H1 (cell line): ENCODE results near the gene CRYGN. TPM values are rescaled to one million over a fixed set of nuclear protein-coding genes. Genes with fewer than 3 reads are reported as not detected.

Source experiments
- CTCF ChIA-PET: fragments of 300-600 bp; sonication (Branson Sonifier 250); formaldehyde crosslinking; loops from one replicate; lab custom pipeline; 2021; ENCODE audit not compliant: partially characterized antibody; lab: Charles Lee
- POLR2A ChIA-PET: fragments of 300-600 bp; sonication (Branson Sonifier 250); formaldehyde crosslinking; loops from one replicate; lab custom pipeline; 2021; ENCODE audit warnings: inconsistent platforms; ENCODE audit not compliant: partially characterized antibody; lab: Charles Lee
- DNase-seq, 2 experiments: peaks; one replicate each; pipeline versions ENCODE4 v3.0.0 to v3.0.0-alpha.2; 2010 to 2022; ENCODE audit warnings: low spot score in 2 of 2, low read depth in 1 of 2, mixed read lengths in 1 of 2
- FAIRE-seq: peaks from 2 replicates; lab custom pipeline; 2011; peaks lifted over from hg19 to GRCh38; lab: Jason Lieb, UNC
- H2AFZ ChIP-seq: 2 replicates; pipeline ENCODE4 v1.8.1; 2012; ENCODE audit warnings: low read length, inconsistent platforms
- H2AK5ac ChIP-seq: 2 replicates; pipeline ENCODE4 v1.6.1; 2013; ENCODE audit warnings: low read depth, low read length
- H2BK120ac ChIP-seq: replicated peaks from 2 replicates; pipeline ENCODE3; 2013; ENCODE audit warnings: low read depth, low read length, inconsistent platforms
- H2BK12ac ChIP-seq: 2 replicates; pipeline ENCODE4 v1.6.1; 2013; ENCODE audit warnings: low read depth, low read length
- H2BK15ac ChIP-seq: 2 replicates; pipeline ENCODE4 v1.6.1; 2013; ENCODE audit warnings: low read length
- H2BK20ac ChIP-seq: 2 replicates; pipeline ENCODE4 v1.6.1; 2013; ENCODE audit warnings: low read length
- H2BK5ac ChIP-seq: 2 replicates; pipeline ENCODE4 v1.6.1; 2013; ENCODE audit warnings: low read depth, low read length
- H3K14ac ChIP-seq: 2 replicates; pipeline ENCODE4 v1.6.1; 2013; ENCODE audit warnings: inconsistent platforms; ENCODE audit not compliant: insufficient read length
- H3K18ac ChIP-seq: 2 replicates; pipeline ENCODE4 v1.6.1; 2013; ENCODE audit warnings: low read length; ENCODE audit errors: extremely low read depth
- H3K23ac ChIP-seq: 2 replicates; pipeline ENCODE4 v1.6.1; 2013; ENCODE audit warnings: inconsistent platforms; ENCODE audit not compliant: insufficient read length
- H3K23me2 ChIP-seq: 2 replicates; pipeline ENCODE4 v1.6.1; 2013; ENCODE audit warnings: low read depth, low read length
- H3K27ac ChIP-seq: 2 replicates; pipeline ENCODE4 v1.6.1; 2011; ENCODE audit warnings: low read depth, low read length, inconsistent platforms
- H3K27me3 ChIP-seq, 4 experiments: replicated peaks in 1 of 4; 1 replicate in 1 of 4; 2 replicates in 3 of 4; pipeline versions ENCODE4 v1.6.1 to v1.8.1; 2011 to 2013; ENCODE audit warnings: low read length in 3 of 4, mild to moderate bottlenecking in 3 of 4, inconsistent platforms in 2 of 4, mixed read lengths in 2 of 4, moderate library complexity in 1 of 4; ENCODE audit not compliant: control insufficient read depth in 3 of 4, insufficient read depth in 3 of 4; ENCODE audit errors: extremely low read depth in 1 of 4
- H3K36me3 ChIP-seq, 4 experiments: 2 replicates each; pipeline versions ENCODE4 v1.6.1 to v1.8.1; 2011 to 2013; ENCODE audit warnings: mild to moderate bottlenecking in 4 of 4, low read length in 3 of 4, moderate library complexity in 2 of 4, control low read depth in 1 of 4, inconsistent platforms in 1 of 4; ENCODE audit not compliant: insufficient read depth in 4 of 4, control insufficient read depth in 2 of 4
- H3K4ac ChIP-seq: replicated peaks from 2 replicates; pipeline ENCODE3; 2013; ENCODE audit warnings: low read length, low read depth, mixed read lengths, inconsistent platforms; ENCODE audit not compliant: insufficient read length
- H3K4me1 ChIP-seq, 4 experiments: replicated peaks in 1 of 4; 1 replicate in 1 of 4; 2 replicates in 3 of 4; pipeline versions ENCODE4 v1.6.1 to v1.8.1; 2011 to 2013; ENCODE audit warnings: low read length in 3 of 4, inconsistent platforms in 2 of 4, mixed read lengths in 1 of 4; ENCODE audit not compliant: insufficient read depth in 4 of 4, control insufficient read depth in 3 of 4
- H3K4me2 ChIP-seq, 2 experiments: 2 replicates each; pipeline versions ENCODE4 v1.6.1 to v1.8.1; 2011 to 2013; ENCODE audit warnings: low read depth in 2 of 2, low read length in 2 of 2, control low read depth in 1 of 2, inconsistent platforms in 1 of 2, mild to moderate bottlenecking in 1 of 2; ENCODE audit not compliant: insufficient read depth in 1 of 2
- H3K4me3 ChIP-seq, 4 experiments: fragments of 200-600, 300-600 bp in 1 of 4; sonication (generic), shearing (Covaris generic), sonication (Bioruptor Twin) in 1 of 4; 2 replicates each; pipeline versions ENCODE4 v1.5.1 to v1.8.1; 2011 to 2016; ENCODE audit warnings: low read length in 4 of 4, low read depth in 3 of 4, control low read depth in 2 of 4, inconsistent platforms in 2 of 4, mild to moderate bottlenecking in 2 of 4, mixed read lengths in 1 of 4, moderate library complexity in 1 of 4; ENCODE audit not compliant: insufficient read depth in 2 of 4; ENCODE audit errors: extremely low read depth in 1 of 4
- H3K56ac ChIP-seq: replicated peaks from 2 replicates; pipeline ENCODE3; 2013; ENCODE audit warnings: low read depth, mild to moderate bottlenecking, mixed read lengths, low read length, inconsistent platforms; ENCODE audit not compliant: insufficient read length
- H3K79me1 ChIP-seq: 2 replicates; pipeline ENCODE4 v1.6.1; 2013; ENCODE audit warnings: low read depth, low read length, control low read depth
- H3K79me2 ChIP-seq, 2 experiments: 2 replicates each; pipeline versions ENCODE4 v1.6.1 to v1.8.1; 2012 to 2013; ENCODE audit warnings: low read length in 2 of 2, mild to moderate bottlenecking in 2 of 2, inconsistent platforms in 1 of 2; ENCODE audit not compliant: insufficient read depth in 2 of 2, control insufficient read depth in 1 of 2
- H3K9ac ChIP-seq, 4 experiments: replicated peaks in 1 of 4; 1 replicate in 1 of 4; 2 replicates in 3 of 4; pipeline versions ENCODE4 v1.6.1 to v1.8.1; 2011 to 2013; ENCODE audit warnings: low read depth in 3 of 4, low read length in 3 of 4, control low read depth in 2 of 4, mild to moderate bottlenecking in 2 of 4, moderate library complexity in 2 of 4, inconsistent platforms in 1 of 4; ENCODE audit errors: extremely low read depth in 1 of 4
- H3K9me3 ChIP-seq, 2 experiments: 2 replicates each; pipeline versions ENCODE4 v1.6.1 to v1.8.1; 2012 to 2013; ENCODE audit warnings: mild to moderate bottlenecking in 2 of 2, moderate library complexity in 2 of 2, control low read depth in 1 of 2, inconsistent platforms in 1 of 2, low read depth in 1 of 2, low read length in 1 of 2, mixed read lengths in 1 of 2; ENCODE audit not compliant: insufficient read depth in 2 of 2
- H4K20me1 ChIP-seq, 2 experiments: replicated peaks in 1 of 2; 2 replicates each; pipeline versions ENCODE3 to v1.8.1; 2011 to 2013; ENCODE audit warnings: inconsistent platforms in 2 of 2, low read length in 2 of 2, mild to moderate bottlenecking in 1 of 2; ENCODE audit not compliant: insufficient read depth in 2 of 2, control insufficient read depth in 1 of 2
- H4K5ac ChIP-seq: 2 replicates; pipeline ENCODE4 v1.6.1; 2013; ENCODE audit warnings: low read length, low read depth, mixed read lengths, inconsistent platforms; ENCODE audit not compliant: insufficient read length
- H4K8ac ChIP-seq: 2 replicates; pipeline ENCODE4 v1.8.0; 2013; ENCODE audit warnings: mild to moderate bottlenecking, moderate library complexity, low read length, inconsistent platforms; ENCODE audit not compliant: insufficient read depth; ENCODE audit errors: extremely low read depth
- H4K91ac ChIP-seq: replicated peaks from 2 replicates; pipeline ENCODE3; 2013; ENCODE audit warnings: low read length, mixed read lengths, inconsistent platforms; ENCODE audit not compliant: insufficient read length
- CBX5 ChIP-seq: fragments of 300-800, 300-1000 bp; sonication (generic); IDR thresholded peaks from 2 replicates; pipeline ENCODE4 v1.7.1; 2016; ENCODE audit warnings: antibody characterized with exemption, low read length, low read depth
- E2F6 ChIP-seq: IDR thresholded peaks from 2 replicates; pipeline ENCODE4 v1.6.1; 2012; ENCODE audit warnings: inconsistent platforms
- EGR1 ChIP-seq: IDR thresholded peaks from 2 replicates; pipeline ENCODE4 v1.6.1; 2011; ENCODE audit warnings: low read depth, low read length, borderline replicate concordance
- FOSL1 ChIP-seq: IDR thresholded peaks from 2 replicates; pipeline ENCODE4 v1.6.1; 2011; ENCODE audit warnings: mild to moderate bottlenecking, low read depth, low read length, moderate library complexity; ENCODE audit not compliant: insufficient read depth
- HDAC2 ChIP-seq, 2 experiments: fragments of 300-600 bp in 1 of 2; sonication (generic) in 1 of 2; IDR thresholded peaks; 2 replicates each; pipeline ENCODE4 v1.6.1; 2011 to 2012; ENCODE audit warnings: low read depth in 2 of 2, low read length in 2 of 2, mild to moderate bottlenecking in 2 of 2, moderate library complexity in 2 of 2, borderline replicate concordance in 1 of 2, inconsistent platforms in 1 of 2
- KDM1A ChIP-seq: fragments of 200-600, 300-600 bp; sonication (generic); IDR thresholded peaks from 2 replicates; pipeline ENCODE4 v1.7.1; 2016; ENCODE audit warnings: mild to moderate bottlenecking, low read length, borderline replicate concordance
- SAP30 ChIP-seq: fragments of 300-600 bp; sonication (generic); IDR thresholded peaks from 2 replicates; pipeline ENCODE4 v1.7.1; 2012; ENCODE audit warnings: low read length, moderate library complexity, mild to moderate bottlenecking, inconsistent platforms; ENCODE audit not compliant: insufficient read depth, insufficient replicate concordance
- TBP ChIP-seq: IDR thresholded peaks from 2 replicates; pipeline ENCODE4 v1.6.1; 2011; ENCODE audit warnings: low read depth, low read length, improper control_type of control experiment
- WGBS, 2 experiments: shearing (Covaris generic) in 1 of 2; methylation state at CpG; one replicate each; pipeline versions ENCODE4 v1.1.6 to v1.1.7; 2013 to 2015; ENCODE audit warnings: low lambda C conversion rate in 2 of 2, mixed read lengths in 2 of 2, inconsistent platforms in 1 of 2, low coverage in 1 of 2, missing lambda C conversion rate in 1 of 2; ENCODE audit not compliant: insufficient replicate concordance in 2 of 2, insufficient coverage in 1 of 2, insufficient read length in 1 of 2; ENCODE audit errors: extremely low coverage in 1 of 2, missing lambda C conversion rate in 1 of 2; 5-methylcytosine and 5-hydroxymethylcytosine counted together
- polyA plus RNA-seq, 7 experiments: library from polyadenylated mRNA; depleted of rRNA in 3 of 7; stranded (reverse) in 5 of 7; unstranded in 2 of 7; fragments of >200 nt in 5 of 7; fragments of 200-250 nt in 2 of 7; gene quantifications; 1 replicate in 5 of 7; 2 replicates in 1 of 7; 4 replicates in 1 of 7; pipeline versions ENCODE4 v1.2.1 to v1.2.3, GENCODE V29; 2011 to 2013; ENCODE audit warnings: missing spikeins in 2 of 7, mixed read lengths in 2 of 7
- total RNA-seq: library from RNA; stranded (reverse); fragmentation: NEBNext Ultra II Directional; extraction: Animal tissue kit (Norgen Biotek cat#: 25700); gene quantifications from 2 replicates; pipeline ENCODE4 v1.2.1, GENCODE V29; 2021

The CRYGN gene
- total and polyA plus RNA-seq, 2 of the 8 experiments (the other 6 are each of a cell fraction or from before 2014, with no cell fraction given): 0.98 to 1.6 TPM

- Histone ChIP-seq H2AK5ac (no peak overlapping the region), H3K18ac (no peak overlapping the region), H3K79me1 (peaks cover 6% of the 10 kb centered on the region; the same call in 1 of the 2 replicates), H2BK12ac (no peak overlapping the region), H3K36me3 (peaks cover 11 to 54% (median 33%) of the 10 kb centered on the region in 4 experiments), H3K4ac (no peak overlapping the region), H3K4me3 (no peak overlapping the region), H3K56ac (no peak overlapping the region), H4K91ac (no peak overlapping the region), H2BK5ac (no peak overlapping the region), H3K9ac (no peak overlapping the region), H3K14ac (no peak overlapping the region), H3K79me2 (peaks cover 4 to 67% of the 10 kb centered on the region in 2 experiments), H4K5ac (no peak overlapping the region), H3K23ac (no peak overlapping the region), H2AFZ (no peak overlapping the region), H2BK15ac (no peak overlapping the region), H3K4me2 (no peak overlapping the region), H3K27me3 (no peaks in the 10 kb centered on the region), H4K8ac (no peak overlapping the region), H2BK20ac (no peak overlapping the region), H3K23me2 (no peaks in the 10 kb centered on the region), H3K27ac (no peak overlapping the region), H4K20me1 (peaks cover 2 to 10% of the 10 kb centered on the region in 2 experiments), H3K4me1 (peaks cover 0 to 3% (median 0%) of the 10 kb centered on the region in 4 experiments; a peak in 1 of 7 replicates), H2BK120ac (no peak overlapping the region), H3K9me3 (no peaks in the 10 kb centered on the region)
- TF ChIP-seq KDM1A: no peak
- TF ChIP-seq TBP: no peak
- no peak for TF ChIP-seq HDAC2 (IDR thresholded peaks at IDR 0.05; ENCODE audit: borderline replicate concordance in 1 of 2, low read depth in 2 of 2, low read length in 2 of 2)
- TF ChIP-seq EGR1: no peak
- TF ChIP-seq CBX5: no peak
- no peak for TF ChIP-seq FOSL1
- TF ChIP-seq SAP30: no peak
- no peak for TF ChIP-seq E2F6
- FAIRE-seq: no peak
- ChIA-PET POLR2A (interaction anchor here (0.7 to 1.1 kb wide), 3 partner anchors 16 to 129 kb away, joined by 3 read pairs; no protein-coding TSS in a partner anchor), CTCF (interaction anchor here (0.8 to 1.2 kb wide), 3 partner anchors 38 to 583 kb away, joined by 3 read pairs; no protein-coding TSS in a partner anchor)
- DNase-seq: no peak
- 89% methylated on average over 2 of the region's 2 CpGs; no CpG with 5 or more reads in 1 of the 2 experiments for WGBS, 2 experiments
These were observed 47.3 kb upstream of the CRYGN start for GRCh38 chr7:151487228-151487627.
